ENCODE data around the gene SELENOP. TPM values are rescaled to one million over a fixed set of nuclear protein-coding genes. Genes with fewer than 3 reads are reported as not detected.
"Not testable (repeated sequence)": the region's sequence is repeated elsewhere in the genome, so short reads cannot be mapped to it uniquely, and the experiment has no call there.

Gene SELENOP
- total and polyA plus RNA-seq, 9 donors, result 339 to 764 (median 590) TPM

DNA sequence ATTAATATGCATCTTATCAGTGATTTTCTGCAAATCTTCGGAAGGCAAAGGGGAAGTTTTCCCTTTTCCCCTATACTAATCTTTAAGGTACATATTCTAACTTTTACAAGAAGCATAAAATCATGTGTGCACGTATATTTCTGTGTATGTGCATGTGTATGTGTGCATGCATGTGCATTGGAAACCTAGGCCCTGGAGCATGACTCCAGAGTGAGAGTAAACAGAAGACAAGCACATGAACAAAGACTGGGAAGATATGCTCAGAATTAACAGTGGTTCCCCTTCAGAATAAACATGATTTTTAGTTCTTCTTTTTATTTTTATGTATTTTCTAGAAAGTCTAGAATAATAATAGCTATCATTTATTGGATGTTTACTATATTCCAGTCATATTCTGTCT lies 10.9 kb upstream of the SELENOP start:
- H3K36me3 ChIP-seq, result no peaks in the 10 kb centered on the region
- H3K27me3 ChIP-seq, result no peaks in the 10 kb centered on the region
- WGBS, 3 donors, result 84 to 87% (median 85%) methylated on average over 2 of the region's 2 CpGs
- no peaks in the 10 kb centered on the region for H3K9me3 ChIP-seq
- DNase-seq, result no peak
- no peak overlapping the region for H3K27ac ChIP-seq
- intact Hi-C loops (cut with DNase I), result no loop called here
- H3K4me3 ChIP-seq, result no peak overlapping the region
- no peaks in the 10 kb centered on the region for H3K4me1 ChIP-seq (ENCODE audit: insufficient read depth)
- TF ChIP-seq POLR2A (IDR thresholded peaks at IDR 0.05) (no peak), EP300 (IDR thresholded peaks at IDR 0.05) (no peak)
- TF ChIP-seq, protein P1, sequence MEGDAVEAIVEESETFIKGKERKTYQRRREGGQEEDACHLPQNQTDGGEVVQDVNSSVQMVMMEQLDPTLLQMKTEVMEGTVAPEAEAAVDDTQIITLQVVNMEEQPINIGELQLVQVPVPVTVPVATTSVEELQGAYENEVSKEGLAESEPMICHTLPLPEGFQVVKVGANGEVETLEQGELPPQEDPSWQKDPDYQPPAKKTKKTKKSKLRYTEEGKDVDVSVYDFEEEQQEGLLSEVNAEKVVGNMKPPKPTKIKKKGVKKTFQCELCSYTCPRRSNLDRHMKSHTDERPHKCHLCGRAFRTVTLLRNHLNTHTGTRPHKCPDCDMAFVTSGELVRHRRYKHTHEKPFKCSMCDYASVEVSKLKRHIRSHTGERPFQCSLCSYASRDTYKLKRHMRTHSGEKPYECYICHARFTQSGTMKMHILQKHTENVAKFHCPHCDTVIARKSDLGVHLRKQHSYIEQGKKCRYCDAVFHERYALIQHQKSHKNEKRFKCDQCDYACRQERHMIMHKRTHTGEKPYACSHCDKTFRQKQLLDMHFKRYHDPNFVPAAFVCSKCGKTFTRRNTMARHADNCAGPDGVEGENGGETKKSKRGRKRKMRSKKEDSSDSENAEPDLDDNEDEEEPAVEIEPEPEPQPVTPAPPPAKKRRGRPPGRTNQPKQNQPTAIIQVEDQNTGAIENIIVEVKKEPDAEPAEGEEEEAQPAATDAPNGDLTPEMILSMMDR (IDR thresholded peaks at IDR 0.05), result no peak

DNA sequence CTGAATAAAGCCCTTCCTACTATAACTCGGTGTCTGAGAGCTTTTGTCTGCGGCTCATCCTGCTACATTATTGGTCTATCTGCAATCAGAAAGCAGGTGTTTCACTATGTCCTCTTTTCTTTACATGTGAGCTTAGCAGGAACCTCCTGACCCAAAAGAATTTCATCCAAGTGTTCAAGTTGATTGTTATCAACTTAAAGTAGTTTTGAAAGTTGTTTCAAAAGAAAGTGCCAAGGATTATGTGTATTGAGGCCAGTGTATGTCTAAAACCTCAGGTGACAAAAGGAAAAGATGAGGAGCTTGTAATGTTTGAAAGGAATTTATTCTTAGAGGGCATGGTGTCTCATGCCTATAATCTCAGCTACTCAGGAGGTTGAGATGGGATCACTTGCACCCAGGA lies 8.1 kb upstream of the SELENOP start:
- intact Hi-C loops (cut with DNase I), result loop anchor here in 1 of 4 donors (10.0 kb wide), 1 partner anchor 665 kb away; the partner anchor contains the start of gene TMEM267
- WGBS, 3 donors, result 71 to 100% (median 97%) methylated on average over 2 of the region's 2 CpGs

GRCh38 chr5:42816546-42816945 lies 4.9 kb upstream of the SELENOP start:
- not testable (repeated sequence) for H3K27me3 ChIP-seq; H3K36me3 ChIP-seq; DNase-seq; H3K9me3 ChIP-seq; H3K27ac ChIP-seq; H3K4me3 ChIP-seq; H3K4me1 ChIP-seq (ENCODE audit: insufficient read depth)
- 62 to 90% (median 80%) methylated on average over 2 of the region's 2 CpGs for WGBS, 3 donors
- intact Hi-C loops (cut with DNase I), result loop anchor here in 1 of 4 donors (10.0 kb wide), 1 partner anchor 668 kb away; the partner anchor contains the start of gene TMEM267

More for the DNA sequence above, 8.1 kb upstream of the SELENOP start:
- TF ChIP-seq POLR2A (IDR thresholded peaks at IDR 0.05), result no peak
- TF ChIP-seq, protein P1 (IDR thresholded peaks at IDR 0.05), result no peak
- no peak for TF ChIP-seq EP300 (IDR thresholded peaks at IDR 0.05)
- Histone ChIP-seq H3K4me3 (no peak overlapping the region), H3K27me3 (no peaks in the 10 kb centered on the region), H3K4me1 (ENCODE audit: insufficient read depth) (no peaks in the 10 kb centered on the region), H3K27ac (no peak overlapping the region), H3K9me3 (no peaks in the 10 kb centered on the region), H3K36me3 (no peaks in the 10 kb centered on the region)
- no peak for DNase-seq

DNA sequence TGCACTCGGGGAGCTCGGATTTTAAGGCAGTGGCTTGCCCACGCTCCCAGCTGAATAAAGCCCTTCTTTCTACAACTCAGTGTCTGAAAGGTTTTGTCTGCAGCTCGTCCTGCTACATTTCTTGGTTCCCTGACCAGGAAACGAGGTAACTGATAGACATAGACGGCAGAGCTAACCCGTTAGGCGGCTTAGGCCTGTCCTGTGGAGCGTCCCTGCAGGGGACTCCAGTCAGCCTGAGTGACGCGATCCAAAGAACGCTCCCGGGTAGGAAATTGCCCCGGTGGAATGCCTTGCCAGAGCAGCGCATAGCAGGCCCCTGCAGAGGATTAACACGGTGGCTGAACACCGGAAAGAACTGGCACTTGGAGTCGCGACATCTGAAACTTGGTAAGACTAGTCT lies 1.8 kb upstream of the SELENOP start:
- Histone ChIP-seq H3K4me1 (ENCODE audit: insufficient read depth) (peaks cover 1% of the 10 kb centered on the region), H3K9me3 (no peaks in the 10 kb centered on the region), H3K27me3 (no peaks in the 10 kb centered on the region), H3K4me3 (no peak overlapping the region), H3K36me3 (no peaks in the 10 kb centered on the region), H3K27ac (no peak overlapping the region)
- intact Hi-C loops (cut with DNase I), result loop anchor here in 1 of 4 donors (10.0 kb wide), 1 partner anchor 671 kb away; the partner anchor contains the start of gene TMEM267
- DNase-seq, result peak in 2 of 5 donors; percentile 25 to 30
- TF ChIP-seq EP300 (IDR thresholded peaks at IDR 0.05), result no peak
- TF ChIP-seq, protein P1 (IDR thresholded peaks at IDR 0.05), result no peak
- TF ChIP-seq POLR2A (IDR thresholded peaks at IDR 0.05), result no peak
- WGBS, 3 donors, result 88 to 93% (median 92%) methylated on average over 19 of the region's 19 CpGs

DNA sequence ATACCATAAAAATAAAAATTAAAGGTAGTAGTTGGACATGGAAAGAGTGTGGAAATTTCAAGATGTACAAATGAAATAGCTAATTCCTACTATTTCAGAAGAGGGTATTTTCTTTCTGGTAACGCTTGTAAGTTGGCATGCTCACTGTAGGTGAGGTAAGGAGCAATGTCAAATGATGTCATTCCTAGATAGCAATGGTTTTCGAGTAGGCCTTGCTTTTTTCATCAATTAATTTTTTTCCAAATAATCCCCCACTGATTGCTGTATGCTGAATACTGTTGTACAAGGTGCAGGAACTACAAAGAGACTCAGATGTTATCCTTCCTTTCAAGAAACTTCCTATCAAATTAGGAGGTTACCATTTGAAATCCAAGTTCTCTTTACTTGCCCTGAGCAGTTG lies 928 bp upstream of the SELENOP start:
- no peaks in the 10 kb centered on the region for H3K27me3 ChIP-seq
- H3K9me3 ChIP-seq, result no peaks in the 10 kb centered on the region
- 73 to 81% (median 74%) methylated on average over 2 of the region's 2 CpGs for WGBS, 3 donors
- H3K27ac ChIP-seq, result peak overlapping the region in 1 of 2 donors; percentile 84
- no peaks in the 10 kb centered on the region for H3K36me3 ChIP-seq
- TF ChIP-seq, protein P1 (IDR thresholded peaks at IDR 0.05), result no peak
- TF ChIP-seq EP300 (IDR thresholded peaks at IDR 0.05) (no peak), POLR2A (IDR thresholded peaks at IDR 0.05) (no peak)
- intact Hi-C loops (cut with DNase I), result loop anchor here in 1 of 4 donors (10.0 kb wide), 1 partner anchor 672 kb away; the partner anchor contains the start of gene TMEM267
- no peak for DNase-seq
- H3K4me1 ChIP-seq (ENCODE audit: insufficient read depth), result peaks cover 3% of the 10 kb centered on the region
- H3K4me3 ChIP-seq, result peak overlapping the region; percentile 47

Data from ovary (tissue), 9 donors.